Karpas-422 (cell line): ENCODE results near the gene RNU6-9. TPM values are rescaled to one million over a fixed set of nuclear protein-coding genes. Genes with fewer than 3 reads are reported as not detected.
"Not testable (repeated sequence)": the region's sequence is repeated elsewhere in the genome, so short reads cannot be mapped to it uniquely, and the experiment has no call there.

ENCODE experiments used
- DNase-seq: peaks from one replicate; pipeline ENCODE4 v3.0.0-alpha.2; 2015
- H2AFZ ChIP-seq: fragments of 200-600 bp; sonication (generic); 2 replicates; pipeline ENCODE4 v1.6.1; 2014; ENCODE audit warnings: antibody characterized with exemption, low read length, mixed read lengths
- H3K27ac ChIP-seq: fragments of 200-600 bp; sonication (generic); 2 replicates; pipeline ENCODE4 v1.5.1; 2014; ENCODE audit warnings: mild to moderate bottlenecking, low read length, moderate library complexity
- H3K27me3 ChIP-seq: fragments of 200-600 bp; sonication (generic); 2 replicates; pipeline ENCODE4 v1.6.1; 2014; ENCODE audit warnings: low read length, mixed read lengths
- H3K36me3 ChIP-seq: fragments of 200-600 bp; sonication (generic); 2 replicates; pipeline ENCODE4 v1.6.1; 2014; ENCODE audit warnings: low read length, mixed read lengths; ENCODE audit not compliant: insufficient read depth
- H3K4me1 ChIP-seq: fragments of 200-600 bp; sonication (generic); 2 replicates; pipeline ENCODE4 v1.6.1; 2014; ENCODE audit warnings: mild to moderate bottlenecking, low read length, mixed read lengths
- H3K4me2 ChIP-seq: fragments of 200-600 bp; sonication (generic); 2 replicates; pipeline ENCODE4 v1.6.1; 2014; ENCODE audit warnings: low read length, low read depth, mild to moderate bottlenecking; ENCODE audit not compliant: poor library complexity, severe bottlenecking
- H3K4me3 ChIP-seq: fragments of 200-600 bp; sonication (generic); 2 replicates; pipeline ENCODE4 v1.5.1; 2014; ENCODE audit warnings: mild to moderate bottlenecking, antibody characterized with exemption, low read length, mixed read lengths
- H3K79me2 ChIP-seq: fragments of 200-600 bp; sonication (generic); 2 replicates; pipeline ENCODE4 v1.6.1; 2014; ENCODE audit warnings: mild to moderate bottlenecking, low read length, mixed read lengths
- H3K9ac ChIP-seq: fragments of 200-600 bp; sonication (generic); 2 replicates; pipeline ENCODE4 v1.6.0; 2014; ENCODE audit warnings: low read length
- H3K9me2 ChIP-seq: fragments of 200-600 bp; sonication (generic), shearing (Covaris generic); replicated peaks from 2 replicates; pipeline ENCODE4 v1.6.0; 2014; ENCODE audit warnings: mild to moderate bottlenecking, low read length, moderate library complexity; ENCODE audit not compliant: insufficient read depth
- H3K9me3 ChIP-seq: fragments of 300-700, 200-600 bp; sonication (generic); 2 replicates; pipeline ENCODE4 v1.6.1; 2014; ENCODE audit warnings: low read length, mixed read lengths
- H4K20me1 ChIP-seq: fragments of 200-600 bp; sonication (generic); 2 replicates; pipeline ENCODE4 v1.6.1; 2014; ENCODE audit warnings: mild to moderate bottlenecking, antibody characterized with exemption, low read length, low read depth; ENCODE audit not compliant: insufficient read depth
- total RNA-seq: library from RNA; depleted of rRNA; stranded (reverse); fragments of >200 nt; shearing (Covaris generic); gene quantifications from 2 replicates; pipeline ENCODE4 v1.2.3, GENCODE V29; 2014; ENCODE audit warnings: low replicate concordance

The RNU6-9 gene
- total RNA-seq, 1 experiment from 2014 or later = not detected

GRCh38 chr19:873084-873483 lies 20.2 kb upstream of the RNU6-9 start:
- Histone ChIP-seq H3K4me1 (peaks cover 11% of the 10 kb centered on the region), H3K4me3 (peak overlapping the region; percentile 40; the same call in 1 of the 2 replicates), H3K4me2 (no peak overlapping the region), H3K27me3 (no peaks in the 10 kb centered on the region), H4K20me1 (no peaks in the 10 kb centered on the region), H3K36me3 (0 out of 2 replicates have a peak, but pooled peaks cover 3% of the 10 kb centered on the region), H3K9me3 (no peaks in the 10 kb centered on the region), H3K79me2 (no peaks in the 10 kb centered on the region), H3K9ac (no peak overlapping the region), H3K9me2 (no peaks in the 10 kb centered on the region), H2AFZ (no peak overlapping the region), H3K27ac (no peak overlapping the region)
- peak; percentile 91 for DNase-seq

- DNase-seq = no peak
- H3K79me2 ChIP-seq = no peaks in the 10 kb centered on the region
- H3K4me2 ChIP-seq = no peak overlapping the region
- H3K36me3 ChIP-seq = 0 out of 2 replicates have a peak, but pooled peaks cover 3% of the 10 kb centered on the region
- peaks cover 11% of the 10 kb centered on the region for H3K4me1 ChIP-seq
- H2AFZ ChIP-seq = no peak overlapping the region
- H4K20me1 ChIP-seq = no peaks in the 10 kb centered on the region
- H3K9me2 ChIP-seq = no peaks in the 10 kb centered on the region
- H3K4me3 ChIP-seq = peak overlapping the region; percentile 40; the same call in 1 of the 2 replicates
- no peaks in the 10 kb centered on the region for H3K9me3 ChIP-seq
- H3K9ac ChIP-seq = no peak overlapping the region
- no peak overlapping the region for H3K27ac ChIP-seq
- H3K27me3 ChIP-seq = no peaks in the 10 kb centered on the region
Observed at GRCh38 chr19:873561-874041, 19.7 kb upstream of the RNU6-9 start.

GRCh38 chr19:875265-875879 lies 17.9 kb upstream of the RNU6-9 start:
- Histone ChIP-seq H3K4me2 (no peak overlapping the region), H3K79me2 (no peaks in the 10 kb centered on the region), H4K20me1 (no peaks in the 10 kb centered on the region), H3K4me3 (no peak overlapping the region), H3K9me2 (no peaks in the 10 kb centered on the region), H3K4me1 (peaks cover 11% of the 10 kb centered on the region), H3K36me3 (no peaks in the 10 kb centered on the region), H3K9me3 (no peaks in the 10 kb centered on the region), H3K9ac (no peak overlapping the region), H3K27me3 (no peaks in the 10 kb centered on the region), H3K27ac (no peak overlapping the region), H2AFZ (no peak overlapping the region)
- no peak for DNase-seq

- H3K9me2 ChIP-seq = no peaks in the 10 kb centered on the region
- H4K20me1 ChIP-seq = no peaks in the 10 kb centered on the region
- DNase-seq = no peak
- no peak overlapping the region for H3K4me2 ChIP-seq
- H3K9ac ChIP-seq = no peak overlapping the region
- peaks cover 11% of the 10 kb centered on the region for H3K4me1 ChIP-seq
- H3K79me2 ChIP-seq = no peaks in the 10 kb centered on the region
- H3K27me3 ChIP-seq = no peaks in the 10 kb centered on the region
- no peak overlapping the region for H2AFZ ChIP-seq
- H3K9me3 ChIP-seq = no peaks in the 10 kb centered on the region
- no peak overlapping the region for H3K4me3 ChIP-seq
- H3K36me3 ChIP-seq = no peaks in the 10 kb centered on the region
- no peak overlapping the region for H3K27ac ChIP-seq
Observed at GRCh38 chr19:876089-876488, 17.2 kb upstream of the RNU6-9 start.

GRCh38 chr19:876780-877314 lies 16.4 kb upstream of the RNU6-9 start:
- Histone ChIP-seq H3K9me3 (no peaks in the 10 kb centered on the region), H3K36me3 (no peaks in the 10 kb centered on the region), H3K27me3 (no peaks in the 10 kb centered on the region), H2AFZ (no peak overlapping the region), H3K27ac (no peak overlapping the region), H4K20me1 (no peaks in the 10 kb centered on the region), H3K9ac (no peak overlapping the region), H3K79me2 (no peaks in the 10 kb centered on the region), H3K4me1 (peaks cover 11% of the 10 kb centered on the region), H3K4me2 (no peak overlapping the region), H3K4me3 (no peak overlapping the region), H3K9me2 (no peaks in the 10 kb centered on the region)
- DNase-seq = no peak

GRCh38 chr19:877992-878660 lies 15.2 kb upstream of the RNU6-9 start:
- not testable (repeated sequence) for H3K27ac ChIP-seq, H3K4me1 ChIP-seq, H3K4me3 ChIP-seq, H3K79me2 ChIP-seq, H3K36me3 ChIP-seq, H3K9me2 ChIP-seq, H3K9me3 ChIP-seq, H2AFZ ChIP-seq, H3K27me3 ChIP-seq, H3K9ac ChIP-seq, DNase-seq, H3K4me2 ChIP-seq, H4K20me1 ChIP-seq

GRCh38 chr19:878751-879561 lies 14.3 kb upstream of the RNU6-9 start:
- not testable (repeated sequence) for H3K4me1 ChIP-seq, H3K9ac ChIP-seq, H3K9me3 ChIP-seq, H2AFZ ChIP-seq, H4K20me1 ChIP-seq, H3K4me2 ChIP-seq, DNase-seq, H3K27me3 ChIP-seq, H3K9me2 ChIP-seq, H3K4me3 ChIP-seq, H3K27ac ChIP-seq, H3K79me2 ChIP-seq, H3K36me3 ChIP-seq
